Right forelimb (tissue), 1 donor: Measurements from ENCODE around the gene NIPAL3.

Experiments used
- DNase-seq: peaks from one replicate; pipeline ENCODE4 v3.0.0-alpha.2; 2018

The NIPAL3 gene

GRCh38 chr1:24391882-24392603, 23.6 kb upstream of the NIPAL3 start:
- DNase-seq = peak; percentile 73

DNA sequence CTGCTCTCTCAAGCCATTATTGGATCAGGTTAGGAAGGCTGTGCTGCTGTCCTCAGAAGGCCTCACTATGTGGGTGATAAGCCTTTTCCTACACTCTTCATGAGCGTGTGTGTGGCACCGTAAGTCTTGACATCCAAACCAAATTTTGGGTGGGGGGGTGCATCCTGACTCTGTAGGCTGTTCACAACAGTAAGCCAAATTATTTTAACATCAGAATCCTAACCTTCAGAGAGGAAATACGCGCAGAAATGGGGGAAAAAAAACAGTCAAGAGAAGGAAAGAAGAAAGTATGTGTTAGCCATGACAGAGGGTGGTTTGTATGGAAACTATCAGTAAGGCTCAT, 23.0 kb upstream of the NIPAL3 start:
- no peak for DNase-seq

GRCh38 chr1:24392982-24393650, 22.5 kb upstream of the NIPAL3 start:
- no peak for DNase-seq

- DNase-seq = no peak
Measured at GRCh38 chr1:24393892-24394291, 21.7 kb upstream of the NIPAL3 start.

DNA sequence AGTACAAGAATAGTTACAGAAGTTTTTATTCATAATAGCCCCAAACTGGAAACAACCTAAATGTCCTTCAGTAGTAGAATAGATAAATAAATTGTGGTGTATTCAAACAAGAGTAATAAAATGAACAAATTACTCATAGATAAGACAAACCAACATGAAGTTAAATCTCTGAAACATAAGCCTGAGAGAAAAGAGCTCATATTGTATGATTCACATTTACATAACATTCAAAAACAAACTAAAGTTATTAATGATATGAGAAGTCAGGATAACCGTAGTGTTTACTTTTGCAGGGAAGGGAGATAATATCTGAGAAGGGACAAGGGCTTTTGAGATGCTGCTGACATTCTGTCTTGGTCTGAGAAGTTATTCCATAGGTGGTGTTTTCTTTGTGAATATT, 15.5 kb upstream of the NIPAL3 start:
- DNase-seq = no peak

DNA sequence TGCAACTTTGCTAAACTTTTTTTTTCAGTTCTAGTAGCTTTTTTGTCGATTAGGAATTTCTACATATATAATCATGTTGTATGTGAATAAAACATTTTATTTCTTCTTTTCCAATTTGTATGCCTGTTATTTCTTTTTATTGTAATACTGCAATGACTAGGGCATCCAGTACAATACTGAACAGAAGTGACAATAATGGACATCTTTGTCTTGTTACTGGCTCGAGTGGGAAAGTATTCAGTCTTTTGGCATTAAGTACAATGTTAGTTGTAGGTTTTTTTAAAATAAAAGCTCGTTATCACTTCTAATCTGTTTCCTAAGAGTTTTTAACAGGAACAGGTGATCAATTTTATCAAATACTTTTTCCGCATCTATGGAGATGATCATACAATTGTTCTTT, 11.8 kb upstream of the NIPAL3 start:
- no peak for DNase-seq

GRCh38 chr1:24406788-24407187, 8.8 kb upstream of the NIPAL3 start:
- no peak for DNase-seq

- DNase-seq = no peak
Measured at GRCh38 chr1:24409535-24409934, 6.1 kb upstream of the NIPAL3 start.

DNA sequence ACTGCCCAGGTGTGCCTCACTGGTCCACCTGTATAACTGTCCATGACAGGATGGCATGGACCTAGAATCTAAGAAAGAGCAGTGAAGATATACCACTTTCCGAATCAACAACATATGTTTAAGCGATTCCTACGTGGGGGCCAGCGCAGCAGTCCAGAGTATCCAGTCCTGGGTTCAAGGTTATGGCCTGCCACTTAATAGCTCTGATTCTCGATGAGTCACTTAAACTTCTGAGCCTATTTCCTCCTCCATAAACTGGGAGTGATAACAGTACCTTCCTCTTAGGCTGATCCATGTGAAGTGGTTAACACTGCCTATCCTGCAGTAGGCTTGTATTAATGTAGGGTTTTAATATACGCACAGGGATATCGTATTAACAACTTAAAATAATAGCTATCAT, 4.9 kb upstream of the NIPAL3 start:
- DNase-seq = no peak

DNA sequence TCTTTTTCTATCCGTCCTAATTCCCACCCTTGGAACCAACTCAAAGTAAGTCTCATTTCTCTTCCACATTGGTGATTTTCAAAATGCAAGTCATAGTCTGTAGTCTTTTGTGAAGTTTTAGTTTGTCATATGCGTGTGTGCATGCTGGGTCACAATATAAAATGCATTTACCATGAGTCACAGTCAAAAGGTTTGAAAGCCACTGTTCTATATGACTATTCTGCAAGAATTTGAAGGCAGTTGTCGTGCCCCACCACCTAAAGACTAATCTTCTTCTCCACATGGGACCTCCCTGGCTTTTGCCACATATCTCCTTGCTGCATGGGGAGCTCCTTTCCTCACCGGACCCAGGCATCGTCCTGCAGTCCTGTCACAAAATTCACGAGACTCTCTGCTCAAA, 3.6 kb upstream of the NIPAL3 start:
- no peak for DNase-seq

- no peak for DNase-seq
Measured at GRCh38 chr1:24412408-24412807, 3.2 kb upstream of the NIPAL3 start.

DNA sequence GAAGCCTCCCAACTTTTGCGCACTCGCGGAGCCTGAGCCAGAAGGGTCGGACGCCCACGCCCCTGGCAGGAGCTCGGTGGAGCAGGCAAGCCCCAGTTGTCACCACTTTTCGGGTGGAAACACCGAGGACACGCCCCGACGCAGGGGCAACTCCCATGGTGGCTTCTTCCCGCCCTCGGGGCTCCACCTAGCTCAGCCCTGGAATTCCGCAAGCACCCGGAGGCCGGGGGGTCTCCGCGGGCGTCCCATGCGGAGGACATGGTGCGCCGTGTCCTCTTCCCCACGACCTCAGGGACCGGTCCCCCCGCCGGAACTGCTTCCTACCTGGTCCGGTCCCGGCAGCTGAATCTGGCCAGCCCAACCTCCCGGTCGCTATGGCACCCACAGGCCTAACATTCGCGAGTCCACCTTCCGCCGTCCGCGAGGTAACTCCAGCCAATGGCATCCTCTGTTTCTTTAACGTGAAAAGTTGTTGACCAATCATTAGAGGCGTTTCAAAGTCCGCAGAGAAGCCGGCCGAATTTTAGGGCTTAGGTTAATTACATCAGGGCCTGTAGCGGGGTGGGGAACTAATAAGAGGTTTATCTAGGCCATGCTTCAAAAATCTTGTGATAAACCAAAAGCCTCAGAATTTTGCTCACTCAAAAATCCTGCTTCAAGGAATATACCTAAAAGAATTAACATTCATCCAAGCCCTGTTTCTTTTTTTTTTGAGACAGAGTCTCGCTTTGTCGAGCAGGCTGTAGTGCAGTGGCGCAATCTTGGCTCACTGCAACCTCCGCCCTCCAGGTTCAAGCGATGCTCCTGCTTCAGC, 2.0 kb upstream of the NIPAL3 start, which contains the start of gene STPG1:
TSS of gene STPG1 (minus strand) at position 433 of the 814 bp plus-strand sequence. CDS start 12,394 bp downstream, outside the sequence.
- peak; percentile 85 for DNase-seq

DNA sequence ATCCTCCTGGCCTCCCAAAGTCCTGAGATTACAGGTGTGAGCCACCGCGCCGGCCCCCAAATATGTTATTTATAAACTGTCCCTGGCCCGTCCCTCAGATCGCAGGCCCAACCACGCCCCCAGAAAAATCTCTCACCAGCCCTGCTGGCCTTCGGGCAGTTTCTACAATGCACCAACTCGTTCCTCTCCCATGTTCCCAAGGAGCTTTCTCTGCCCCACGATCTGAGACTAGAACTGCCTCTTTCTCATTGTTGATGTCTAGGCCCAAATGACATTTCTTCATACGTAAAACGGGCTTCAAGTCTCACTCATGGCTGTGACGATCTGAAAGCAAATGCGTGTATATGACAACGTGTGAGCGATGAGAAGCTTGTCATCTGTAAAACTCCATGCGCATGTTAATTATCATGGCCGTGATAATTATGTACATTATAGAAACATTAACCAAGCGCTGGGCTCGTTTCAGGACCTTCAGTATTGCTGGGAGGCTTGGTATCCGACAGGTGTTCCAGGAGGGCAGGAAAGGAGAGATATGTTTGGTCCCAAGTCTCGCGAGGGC, 748 bp upstream of the NIPAL3 start:
- DNase-seq = no peak

- DNase-seq = peak; percentile 63
Measured at GRCh38 chr1:24415910-24416665, 486 bp downstream of the NIPAL3 start.

- DNase-seq = no peak
Measured at GRCh38 chr1:24416666-24417391, 1.2 kb downstream of the NIPAL3 start.

DNA sequence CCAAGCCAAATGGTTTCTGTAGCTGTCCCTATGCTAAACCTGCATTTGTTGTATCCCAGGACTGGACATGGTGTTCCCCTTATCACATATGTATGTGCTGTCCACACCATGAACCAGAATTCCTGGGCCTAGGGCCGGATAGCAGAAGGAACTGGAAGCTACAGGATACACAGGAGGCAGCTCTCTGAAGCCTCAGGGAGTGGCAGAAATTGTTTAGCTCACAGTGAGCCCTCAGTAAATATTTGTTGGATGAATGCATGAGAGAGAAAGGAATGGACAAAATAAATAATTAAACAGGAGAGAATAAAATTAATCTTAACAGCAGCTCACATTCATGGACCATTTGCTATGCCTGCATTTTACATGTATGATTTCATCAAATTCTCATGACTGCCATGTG, 2.1 kb downstream of the NIPAL3 start:
- DNase-seq = no peak

GRCh38 chr1:24418898-24419628, 3.5 kb downstream of the NIPAL3 start:
- no peak for DNase-seq

DNA sequence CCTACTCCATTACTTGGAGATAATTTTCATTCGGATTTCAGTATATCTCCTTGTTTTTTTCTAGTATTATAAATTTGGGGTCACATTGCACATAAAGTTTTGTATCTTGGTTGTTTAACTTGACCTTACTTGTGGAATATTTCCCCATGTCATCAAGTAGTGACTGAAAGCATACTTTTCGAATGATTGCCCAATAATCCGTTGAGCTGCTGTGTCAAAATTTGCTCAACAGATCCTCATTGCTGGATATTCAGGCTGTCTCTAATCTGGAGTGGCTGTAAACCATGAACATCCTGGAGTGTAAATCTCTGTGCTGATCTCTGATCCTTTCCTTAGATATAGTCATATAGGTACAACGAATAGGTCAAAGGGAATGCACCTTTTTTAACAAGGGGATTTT, 4.9 kb downstream of the NIPAL3 start:
- DNase-seq = no peak

DNA sequence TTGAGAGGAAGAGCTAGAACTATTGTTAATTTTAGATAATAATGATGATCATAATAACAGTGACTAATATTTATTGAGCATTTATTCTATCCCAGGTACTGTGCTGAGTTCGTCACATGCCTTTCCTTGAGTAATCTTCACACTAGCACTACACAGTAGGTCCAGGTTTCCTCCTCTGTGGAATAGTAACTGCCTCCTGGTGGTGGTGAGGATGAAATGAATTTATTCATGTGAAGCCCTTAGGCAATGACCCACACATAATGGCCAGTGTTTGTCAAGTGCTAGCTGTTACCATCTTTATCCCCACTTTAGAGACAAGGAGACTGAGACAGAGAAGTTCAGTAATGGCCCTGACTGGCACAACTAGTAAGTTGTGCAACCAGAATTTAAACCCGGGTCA, 5.9 kb downstream of the NIPAL3 start:
- DNase-seq = no peak

- DNase-seq = no peak
Measured at GRCh38 chr1:24424207-24424606, 8.6 kb downstream of the NIPAL3 start.

GRCh38 chr1:24424990-24425389, 9.4 kb downstream of the NIPAL3 start:
- no peak for DNase-seq
